ENCODE measurements around the gene DUSP2.

Gene DUSP2

DNA sequence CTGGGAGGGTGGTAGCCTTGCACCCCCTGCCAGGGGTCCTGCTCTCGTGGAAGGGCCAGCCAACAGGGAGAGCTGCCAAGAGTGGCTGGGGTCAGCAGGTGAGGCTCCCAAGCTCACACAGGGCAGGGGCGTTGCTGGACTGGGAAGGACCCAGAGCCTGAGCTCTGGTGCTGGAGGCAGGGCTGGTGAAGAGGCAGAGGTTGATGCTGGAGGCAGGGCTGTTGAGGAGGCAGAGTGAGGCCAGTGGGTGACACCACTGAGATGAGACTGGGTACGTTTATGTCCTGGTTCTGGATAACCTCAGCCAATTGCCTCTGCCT, 35.9 kb downstream of the DUSP2 start:
- CTCF ChIA-PET, result interaction anchor here (2.6 kb wide), 1 partner anchor 8 kb away, joined by 13 read pairs; no protein-coding TSS in a partner anchor
- DNase-seq (ENCODE audit: low spot score), result no peak
- POLR2A ChIA-PET (ENCODE audit: low non-redundant PET), result no interaction called here
- TF ChIP-seq, protein P1, sequence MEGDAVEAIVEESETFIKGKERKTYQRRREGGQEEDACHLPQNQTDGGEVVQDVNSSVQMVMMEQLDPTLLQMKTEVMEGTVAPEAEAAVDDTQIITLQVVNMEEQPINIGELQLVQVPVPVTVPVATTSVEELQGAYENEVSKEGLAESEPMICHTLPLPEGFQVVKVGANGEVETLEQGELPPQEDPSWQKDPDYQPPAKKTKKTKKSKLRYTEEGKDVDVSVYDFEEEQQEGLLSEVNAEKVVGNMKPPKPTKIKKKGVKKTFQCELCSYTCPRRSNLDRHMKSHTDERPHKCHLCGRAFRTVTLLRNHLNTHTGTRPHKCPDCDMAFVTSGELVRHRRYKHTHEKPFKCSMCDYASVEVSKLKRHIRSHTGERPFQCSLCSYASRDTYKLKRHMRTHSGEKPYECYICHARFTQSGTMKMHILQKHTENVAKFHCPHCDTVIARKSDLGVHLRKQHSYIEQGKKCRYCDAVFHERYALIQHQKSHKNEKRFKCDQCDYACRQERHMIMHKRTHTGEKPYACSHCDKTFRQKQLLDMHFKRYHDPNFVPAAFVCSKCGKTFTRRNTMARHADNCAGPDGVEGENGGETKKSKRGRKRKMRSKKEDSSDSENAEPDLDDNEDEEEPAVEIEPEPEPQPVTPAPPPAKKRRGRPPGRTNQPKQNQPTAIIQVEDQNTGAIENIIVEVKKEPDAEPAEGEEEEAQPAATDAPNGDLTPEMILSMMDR (conservative IDR thresholded peaks at IDR 0.05; ENCODE audit: low read depth), result no peak
- H3K27ac ChIP-seq, result no peak overlapping the region

DNA sequence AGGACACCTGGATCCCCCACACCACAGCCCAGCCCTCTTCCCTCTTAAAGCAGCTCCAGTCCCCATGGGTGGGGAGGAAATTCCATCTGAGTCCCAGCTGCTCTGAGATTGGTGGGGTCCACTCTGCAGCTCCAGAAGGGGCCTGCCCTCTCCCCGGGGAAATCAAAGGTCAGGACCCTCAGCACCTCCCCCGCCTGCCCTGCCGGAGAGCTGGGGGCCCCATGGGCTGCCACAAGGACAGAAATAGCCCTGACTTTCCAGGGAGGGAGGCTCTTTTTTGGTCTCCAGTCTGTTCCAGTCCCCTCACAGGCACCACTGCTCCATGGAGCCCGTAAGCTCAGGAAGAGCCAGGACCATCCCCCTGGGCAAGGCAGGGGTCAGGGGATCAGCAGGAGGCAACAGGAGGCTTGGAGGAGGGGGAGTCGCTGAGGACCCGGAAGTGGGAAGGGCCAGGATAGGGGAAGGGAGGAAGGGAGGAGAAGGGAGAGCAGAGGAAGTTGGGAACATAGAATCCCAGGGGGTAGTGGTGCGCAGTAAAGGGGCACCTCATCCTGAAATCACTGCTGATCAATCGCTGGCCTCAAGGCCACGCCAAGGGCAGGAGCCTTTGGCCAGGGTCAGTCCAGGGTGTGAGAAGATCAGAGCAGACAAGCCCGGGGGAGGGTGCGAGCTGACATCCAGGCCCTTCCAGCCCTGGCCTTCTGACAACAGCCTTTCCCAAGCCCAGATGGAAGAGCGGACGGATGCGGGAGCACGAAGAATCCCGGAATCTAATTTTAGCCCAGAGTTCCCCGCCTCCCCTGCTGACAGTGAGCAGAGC, 36.5 kb downstream of the DUSP2 start:
- CTCF ChIA-PET, result interaction anchor here (2.6 kb wide), 1 partner anchor 8 kb away, joined by 13 read pairs; no protein-coding TSS in a partner anchor
- TF ChIP-seq, protein P1 (conservative IDR thresholded peaks at IDR 0.05; ENCODE audit: low read depth), result no peak
- no peak for DNase-seq (ENCODE audit: low spot score)
- POLR2A ChIA-PET (ENCODE audit: low non-redundant PET), result interaction anchor here (0.6 kb wide), 1 partner anchor 705 kb away, joined by 3 read pairs; no protein-coding TSS in a partner anchor
- no peak overlapping the region for H3K27ac ChIP-seq

DNA sequence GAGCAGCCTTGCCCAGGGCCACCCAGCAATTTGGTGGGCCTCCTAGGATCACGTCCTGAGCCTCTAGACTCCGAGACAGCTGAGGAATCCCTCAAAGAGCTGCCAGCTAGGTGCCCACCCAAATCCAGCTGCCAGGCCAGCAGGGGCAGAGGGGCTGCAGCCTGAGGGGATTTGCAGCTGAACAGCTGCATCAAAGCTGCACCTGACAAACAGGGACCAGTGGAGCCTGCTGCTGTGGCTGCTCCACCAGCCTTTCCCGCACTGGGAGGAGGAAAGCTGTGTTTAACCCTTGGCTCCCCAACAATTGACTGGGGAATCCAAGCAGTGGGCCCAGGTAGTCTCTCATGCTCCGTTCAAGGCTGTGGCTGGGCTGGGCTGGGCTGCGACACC, 37.1 kb downstream of the DUSP2 start:
- CTCF ChIA-PET, result interaction anchor here (1.0 to 2.6 kb wide), 2 partner anchors 9 to 156 kb away, joined by 3 to 13 read pairs; no protein-coding TSS in a partner anchor

DNA sequence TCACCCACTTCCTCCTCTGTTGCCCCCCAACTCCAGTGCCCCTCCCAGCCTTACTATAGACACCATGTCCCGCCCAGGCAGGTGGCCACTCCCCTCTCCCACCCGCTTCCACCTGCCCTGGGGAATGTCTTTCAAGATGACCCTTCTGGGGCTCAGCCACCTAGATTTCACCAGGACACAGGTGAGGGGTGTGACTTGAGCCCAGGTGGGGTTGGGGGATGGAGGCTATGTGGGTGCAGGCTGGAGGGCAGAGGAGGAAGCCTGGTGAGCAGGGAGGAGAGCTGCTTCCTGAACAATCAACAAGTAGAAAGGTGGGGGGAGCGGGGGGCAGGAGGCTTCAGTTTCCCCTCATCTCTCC, 37.6 kb downstream of the DUSP2 start:
- TF ChIP-seq, protein P1 (conservative IDR thresholded peaks at IDR 0.05; ENCODE audit: low read depth), result no peak
- ChIA-PET CTCF (interaction anchor here (1.0 to 2.6 kb wide), 2 partner anchors 9 to 157 kb away, joined by 3 to 13 read pairs; no protein-coding TSS in a partner anchor), POLR2A (ENCODE audit: low non-redundant PET) (no interaction called here)

More for the DNA sequence above, 37.1 kb downstream of the DUSP2 start:
- DNase-seq (ENCODE audit: low spot score), result no peak
- POLR2A ChIA-PET (ENCODE audit: low non-redundant PET), result interaction anchor here (0.6 kb wide), 1 partner anchor 706 kb away, joined by 3 read pairs; no protein-coding TSS in a partner anchor
- TF ChIP-seq, protein P1 (conservative IDR thresholded peaks at IDR 0.05; ENCODE audit: low read depth), result no peak
- H3K27ac ChIP-seq, result no peak overlapping the region

DNA sequence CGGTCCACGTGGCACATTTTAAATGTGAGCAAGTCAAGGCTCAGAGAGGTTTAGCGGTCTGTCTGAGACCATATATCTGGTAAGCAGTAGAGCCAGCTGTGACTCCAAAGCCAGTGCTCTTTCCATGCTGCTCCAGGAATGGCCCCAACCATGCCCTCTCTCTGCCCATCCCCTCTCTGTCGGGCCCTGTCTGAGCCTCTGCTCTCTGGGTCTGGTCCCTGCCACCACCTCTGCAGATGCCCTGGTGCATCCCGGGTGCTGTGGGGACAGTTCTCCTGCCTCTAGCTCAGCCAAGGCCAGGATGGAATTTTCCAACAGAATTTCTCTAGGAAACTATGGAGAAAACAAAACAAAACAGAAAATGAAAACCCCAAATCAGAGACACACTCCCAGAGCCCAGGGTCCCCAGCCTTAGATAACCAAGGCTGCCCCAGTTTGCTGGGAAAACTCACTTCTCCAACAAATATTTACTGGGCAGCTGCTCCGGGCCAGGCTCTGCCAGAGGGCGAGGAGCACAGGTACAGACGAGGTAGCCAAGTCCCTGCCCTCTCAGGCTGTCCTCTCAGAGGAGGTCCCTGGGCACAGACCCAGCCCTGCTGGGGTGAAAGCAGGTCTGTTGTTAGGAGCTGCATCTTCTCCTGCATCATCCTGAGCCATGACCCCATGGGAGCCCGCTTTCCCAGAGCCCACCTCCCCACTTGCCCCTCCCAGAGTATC, 38.1 kb downstream of the DUSP2 start:
- ChIA-PET POLR2A (ENCODE audit: low non-redundant PET) (no interaction called here), CTCF (interaction anchor here (0.6 to 2.6 kb wide), 3 partner anchors 10 to 157 kb away, joined by 3 to 13 read pairs (median 3); no protein-coding TSS in a partner anchor)
- no peak for DNase-seq (ENCODE audit: low spot score)
- TF ChIP-seq, protein P1 (conservative IDR thresholded peaks at IDR 0.05; ENCODE audit: low read depth), result no peak
- no peak overlapping the region for H3K27ac ChIP-seq

More for the DNA sequence above, 37.6 kb downstream of the DUSP2 start:
- H3K27ac ChIP-seq, result no peak overlapping the region
- DNase-seq (ENCODE audit: low spot score), result no peak

DNA sequence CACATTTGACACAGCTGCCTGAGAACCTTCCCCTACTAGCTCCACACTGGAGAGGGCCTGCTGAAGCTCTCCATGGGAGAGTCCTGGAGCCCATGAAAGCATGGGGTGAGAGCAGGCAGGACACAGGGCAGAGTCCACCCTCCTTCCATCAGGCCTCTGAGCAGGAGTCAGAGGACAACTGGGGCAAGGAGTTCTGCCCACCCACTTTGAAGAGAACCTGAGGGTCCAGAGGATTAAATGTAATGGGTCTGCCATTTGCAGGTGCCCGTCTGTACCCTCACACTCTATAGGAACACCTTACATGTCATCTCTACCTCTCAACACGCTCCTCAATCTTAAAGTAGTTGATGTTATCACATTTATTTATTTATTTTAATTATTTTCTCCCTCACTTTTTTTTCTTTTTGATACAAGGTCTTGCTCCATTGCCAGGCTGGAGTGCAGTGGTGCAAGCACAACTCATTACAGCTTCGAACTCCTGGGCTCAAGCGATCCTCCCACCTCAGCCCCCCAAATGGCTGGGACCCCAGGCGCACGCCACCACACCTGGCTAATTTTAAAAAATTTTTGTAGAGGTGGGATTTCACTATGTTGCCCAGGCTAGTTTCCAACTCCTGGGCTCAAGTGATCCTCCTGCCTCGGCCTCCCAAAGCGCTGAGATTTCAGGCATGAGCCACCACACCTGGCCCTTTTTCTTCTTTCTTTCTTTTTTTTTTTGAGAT, 39.1 kb downstream of the DUSP2 start:
- no peak for DNase-seq (ENCODE audit: low spot score)
- ChIA-PET CTCF (no interaction called here), POLR2A (ENCODE audit: low non-redundant PET) (no interaction called here)
- TF ChIP-seq, protein P1 (conservative IDR thresholded peaks at IDR 0.05; ENCODE audit: low read depth), result no peak
- H3K27ac ChIP-seq, result no peak overlapping the region
